Measurements from ENCODE around the gene BAD. TPM values are rescaled to one million over a fixed set of nuclear protein-coding genes. Genes with fewer than 3 reads are reported as not detected.

The BAD gene
- total and polyA plus RNA-seq, 2 of the 13 experiments (the other 11 are each of a cell fraction or from before 2014, with no cell fraction given) = 17.9 to 28.5 TPM

GRCh38 chr11:64224891-64225607 is 59.4 kb downstream of the BAD start (continued):
- TF ChIP-seq HES4 (CRISPR knock-in tag; IDR thresholded peaks at IDR 0.05; ENCODE audit: borderline replicate concordance) = 0 out of 2 replicates have a peak, but pooled peaks have one; percentile 38
- TF ChIP-seq POGK (CRISPR knock-in tag; conservative IDR thresholded peaks at IDR 0.05) = no peak
- no peak for TF ChIP-seq NFKBIZ (CRISPR knock-in tag; IDR thresholded peaks at IDR 0.05)
- TF ChIP-seq MTERF4 (CRISPR knock-in tag; IDR thresholded peaks at IDR 0.05) = peak; percentile 41; the same call in 1 of the 2 replicates
- no peak for TF ChIP-seq MEIS2 (CRISPR knock-in tag; IDR thresholded peaks at IDR 0.05)

GRCh38 chr11:64224151-64224890 is 60.1 kb downstream of the BAD start:
- H3K4me1 ChIP-seq (ENCODE audit: insufficient read depth, low read length) = peaks cover 35% of the 10 kb centered on the region
- H4K20me1 ChIP-seq (ENCODE audit: insufficient read depth, low read length) = no peaks in the 10 kb centered on the region
- H3K4me3 ChIP-seq (replicated peaks in 1 of 3; ENCODE audit: insufficient read depth in 1 of 3, low read depth in 2 of 3, low read length in 3 of 3) = peak overlapping the region in 1 of 3 experiments; percentile 96; a peak in 1 of 6 replicates
- no peak overlapping the region for H3K9ac ChIP-seq (ENCODE audit: insufficient read depth, low read depth, low read length)
- H3K4me2 ChIP-seq (ENCODE audit: low read depth, low read length) = peak overlapping the region; percentile 96; the same call in 1 of the 2 replicates
- no TSS peak for BruUV-seq (replicated peaks)
- ChIA-PET CTCF (ENCODE audit: low intra/inter-chr PET ratio, low total read pairs) (no interaction called here), POLR2A (interaction anchor here (1.0 to 2.9 kb wide), 4 partner anchors 20 to 94 kb away, joined by 3 to 13 read pairs (median 4); partner anchors contain the start of genes ESRRA, PRDX5, STIP1 and TRMT112)
- FAIRE-seq (no peak), DNase-seq (ENCODE audit: low spot score) (no peak), ATAC-seq (no peak)
- no peak overlapping the region for H3K27ac ChIP-seq (ENCODE audit: extremely low read length, insufficient read depth, low read length)
- H3K36me3 ChIP-seq (replicated peaks in 1 of 2; ENCODE audit: control insufficient read depth in 1 of 2, insufficient read depth in 2 of 2, low read length in 2 of 2) = peaks cover 0 to 3% of the 10 kb centered on the region in 2 experiments; a peak in 2 of 5 replicates
- TF ChIP-seq ZNF614 (CRISPR knock-in tag; IDR thresholded peaks at IDR 0.05; ENCODE audit: borderline replicate concordance) (no peak), ZSCAN29 (CRISPR knock-in tag; conservative IDR thresholded peaks at IDR 0.05) (no peak), MED8 (CRISPR knock-in tag; IDR thresholded peaks at IDR 0.05; ENCODE audit: insufficient replicate concordance) (no peak), RFXANK (CRISPR knock-in tag; IDR thresholded peaks at IDR 0.05) (no peak), ZNF513 (CRISPR knock-in tag; conservative IDR thresholded peaks at IDR 0.05) (no peak)
- no peaks in the 10 kb centered on the region for H3K9me3 ChIP-seq (ENCODE audit: low read length)
- intact Hi-C loops (cut with micrococcal nuclease; ENCODE audit: unreplicated experiment) (no loop called here), in situ Hi-C loops (cut with HindIII; ENCODE audit: extremely low pct_ligation_motif_present, low pct_unique_long_range_greater_than_20kb) (no loop called here)
- H2AFZ ChIP-seq (ENCODE audit: low read length) = no peak overlapping the region
- H3K27me3 ChIP-seq (ENCODE audit: control insufficient read depth in 1 of 2, insufficient read depth in 2 of 2, low read length in 2 of 2) = no peaks in the 10 kb centered on the region
- no peaks in the 10 kb centered on the region for H3K79me2 ChIP-seq (ENCODE audit: insufficient read depth, low read length)
- 80% methylated on average over 4 of the region's 17 CpGs for WGBS (ENCODE audit: low lambda C conversion rate)
